ENCODE measurements around the gene UNC93B1. TPM values are rescaled to one million over a fixed set of nuclear protein-coding genes. Genes with fewer than 3 reads are reported as not detected.

UNC93B1 gene
- total and polyA plus RNA-seq, 2 of the 13 experiments (the other 11 are each of a cell fraction or from before 2014, with no cell fraction given): 8.8 to 18.9 TPM

DNA sequence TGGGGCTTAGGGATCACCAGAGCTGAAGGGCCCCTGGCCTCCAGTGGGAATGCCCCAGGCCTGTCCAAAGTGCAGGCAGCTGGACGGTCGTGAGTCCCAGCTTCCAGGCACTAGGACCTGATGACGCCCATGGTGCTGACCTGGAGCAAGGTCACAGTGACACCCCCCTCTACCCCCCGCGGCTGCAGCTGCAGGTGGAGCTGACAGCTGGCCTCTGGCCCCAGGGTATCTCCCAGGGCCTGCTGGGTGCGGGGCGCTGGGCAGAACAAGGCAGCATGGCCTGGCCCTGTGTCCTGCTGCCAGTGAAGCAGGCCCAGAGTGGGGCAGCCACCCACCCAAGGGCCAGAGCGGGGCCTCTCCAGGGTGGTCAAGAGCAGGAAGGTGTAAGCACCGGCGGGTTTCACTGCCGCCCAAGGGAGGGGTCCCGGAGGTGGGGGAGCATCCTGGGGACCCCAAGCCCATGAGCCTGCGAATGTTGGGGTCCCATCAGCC, 34.4 kb upstream of the UNC93B1 start (continued):
- TF ChIP-seq, protein P1, sequence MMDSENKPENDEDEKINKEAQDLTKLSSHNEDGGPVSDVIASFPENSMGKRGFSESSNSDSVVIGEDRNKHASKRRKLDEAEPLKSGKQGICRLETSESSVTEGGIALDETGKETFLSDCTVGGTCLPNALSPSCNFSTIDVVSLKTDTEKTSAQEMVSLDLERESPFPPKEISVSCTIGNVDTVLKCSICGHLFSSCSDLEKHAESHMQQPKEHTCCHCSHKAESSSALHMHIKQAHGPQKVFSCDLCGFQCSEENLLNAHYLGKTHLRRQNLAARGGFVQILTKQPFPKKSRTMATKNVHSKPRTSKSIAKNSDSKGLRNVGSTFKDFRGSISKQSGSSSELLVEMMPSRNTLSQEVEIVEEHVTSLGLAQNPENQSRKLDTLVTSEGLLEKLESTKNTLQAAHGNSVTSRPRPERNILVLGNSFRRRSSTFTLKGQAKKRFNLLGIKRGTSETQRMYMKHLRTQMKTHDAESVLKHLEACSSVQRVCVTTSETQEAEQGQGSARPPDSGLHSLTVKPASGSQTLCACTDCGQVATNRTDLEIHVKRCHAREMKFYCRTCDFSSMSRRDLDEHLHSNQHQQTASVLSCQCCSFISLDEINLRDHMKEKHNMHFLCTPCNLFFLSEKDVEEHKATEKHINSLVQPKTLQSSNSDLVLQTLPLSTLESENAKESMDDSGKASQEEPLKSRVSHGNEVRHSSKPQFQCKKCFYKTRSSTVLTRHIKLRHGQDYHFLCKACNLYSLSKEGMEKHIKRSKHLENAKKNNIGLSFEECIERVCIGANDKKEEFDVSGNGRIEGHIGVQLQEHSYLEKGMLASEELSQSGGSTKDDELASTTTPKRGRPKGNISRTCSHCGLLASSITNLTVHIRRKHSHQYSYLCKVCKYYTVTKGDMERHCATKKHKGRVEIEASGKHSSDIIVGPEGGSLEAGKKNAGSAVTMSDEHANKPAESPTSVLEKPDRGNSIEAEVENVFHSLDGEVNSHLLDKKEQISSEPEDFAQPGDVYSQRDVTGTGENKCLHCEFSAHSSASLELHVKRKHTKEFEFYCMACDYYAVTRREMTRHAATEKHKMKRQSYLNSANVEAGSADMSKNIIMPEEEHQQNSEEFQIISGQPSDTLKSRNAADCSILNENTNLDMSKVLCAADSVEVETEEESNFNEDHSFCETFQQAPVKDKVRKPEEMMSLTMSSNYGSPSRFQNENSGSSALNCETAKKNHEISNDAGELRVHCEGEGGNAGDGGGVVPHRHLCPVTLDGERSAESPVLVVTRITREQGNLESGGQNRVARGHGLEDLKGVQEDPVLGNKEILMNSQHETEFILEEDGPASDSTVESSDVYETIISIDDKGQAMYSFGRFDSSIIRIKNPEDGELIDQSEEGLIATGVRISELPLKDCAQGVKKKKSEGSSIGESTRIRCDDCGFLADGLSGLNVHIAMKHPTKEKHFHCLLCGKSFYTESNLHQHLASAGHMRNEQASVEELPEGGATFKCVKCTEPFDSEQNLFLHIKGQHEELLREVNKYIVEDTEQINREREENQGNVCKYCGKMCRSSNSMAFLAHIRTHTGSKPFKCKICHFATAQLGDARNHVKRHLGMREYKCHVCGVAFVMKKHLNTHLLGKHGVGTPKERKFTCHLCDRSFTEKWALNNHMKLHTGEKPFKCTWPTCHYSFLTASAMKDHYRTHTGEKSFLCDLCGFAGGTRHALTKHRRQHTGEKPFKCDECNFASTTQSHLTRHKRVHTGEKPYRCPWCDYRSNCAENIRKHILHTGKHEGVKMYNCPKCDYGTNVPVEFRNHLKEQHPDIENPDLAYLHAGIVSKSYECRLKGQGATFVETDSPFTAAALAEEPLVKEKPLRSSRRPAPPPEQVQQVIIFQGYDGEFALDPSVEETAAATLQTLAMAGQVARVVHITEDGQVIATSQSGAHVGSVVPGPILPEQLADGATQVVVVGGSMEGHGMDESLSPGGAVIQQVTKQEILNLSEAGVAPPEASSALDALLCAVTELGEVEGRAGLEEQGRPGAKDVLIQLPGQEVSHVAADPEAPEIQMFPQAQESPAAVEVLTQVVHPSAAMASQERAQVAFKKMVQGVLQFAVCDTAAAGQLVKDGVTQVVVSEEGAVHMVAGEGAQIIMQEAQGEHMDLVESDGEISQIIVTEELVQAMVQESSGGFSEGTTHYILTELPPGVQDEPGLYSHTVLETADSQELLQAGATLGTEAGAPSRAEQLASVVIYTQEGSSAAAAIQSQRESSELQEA (CRISPR knock-in tag; IDR thresholded peaks at IDR 0.05; ENCODE audit: not compliant biosample characterization): no peak
- peak; percentile 54; the same call in 1 of the 2 replicates for TF ChIP-seq BHLHE40 (IDR thresholded peaks at IDR 0.05; ENCODE audit: low read length)
- no peak for TF ChIP-seq RBM22 (optimal IDR thresholded peaks at IDR 0.05; ENCODE audit: low read length)
- no peak; the same call in 1 of the 2 replicates for TF ChIP-seq TMF1 (CRISPR knock-in tag; IDR thresholded peaks at IDR 0.05; ENCODE audit: low read depth)
- TF ChIP-seq, protein P2, sequence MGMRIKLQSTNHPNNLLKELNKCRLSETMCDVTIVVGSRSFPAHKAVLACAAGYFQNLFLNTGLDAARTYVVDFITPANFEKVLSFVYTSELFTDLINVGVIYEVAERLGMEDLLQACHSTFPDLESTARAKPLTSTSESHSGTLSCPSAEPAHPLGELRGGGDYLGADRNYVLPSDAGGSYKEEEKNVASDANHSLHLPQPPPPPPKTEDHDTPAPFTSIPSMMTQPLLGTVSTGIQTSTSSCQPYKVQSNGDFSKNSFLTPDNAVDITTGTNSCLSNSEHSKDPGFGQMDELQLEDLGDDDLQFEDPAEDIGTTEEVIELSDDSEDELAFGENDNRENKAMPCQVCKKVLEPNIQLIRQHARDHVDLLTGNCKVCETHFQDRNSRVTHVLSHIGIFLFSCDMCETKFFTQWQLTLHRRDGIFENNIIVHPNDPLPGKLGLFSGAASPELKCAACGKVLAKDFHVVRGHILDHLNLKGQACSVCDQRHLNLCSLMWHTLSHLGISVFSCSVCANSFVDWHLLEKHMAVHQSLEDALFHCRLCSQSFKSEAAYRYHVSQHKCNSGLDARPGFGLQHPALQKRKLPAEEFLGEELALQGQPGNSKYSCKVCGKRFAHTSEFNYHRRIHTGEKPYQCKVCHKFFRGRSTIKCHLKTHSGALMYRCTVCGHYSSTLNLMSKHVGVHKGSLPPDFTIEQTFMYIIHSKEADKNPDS (CRISPR knock-in tag; IDR thresholded peaks at IDR 0.05): peak; percentile 67; the same call in 1 of the 2 replicates
- peak; percentile 80; the same call in 1 of the 2 replicates for TF ChIP-seq BRD4 (CRISPR knock-in tag; IDR thresholded peaks at IDR 0.05)
- TF ChIP-seq, protein P3, sequence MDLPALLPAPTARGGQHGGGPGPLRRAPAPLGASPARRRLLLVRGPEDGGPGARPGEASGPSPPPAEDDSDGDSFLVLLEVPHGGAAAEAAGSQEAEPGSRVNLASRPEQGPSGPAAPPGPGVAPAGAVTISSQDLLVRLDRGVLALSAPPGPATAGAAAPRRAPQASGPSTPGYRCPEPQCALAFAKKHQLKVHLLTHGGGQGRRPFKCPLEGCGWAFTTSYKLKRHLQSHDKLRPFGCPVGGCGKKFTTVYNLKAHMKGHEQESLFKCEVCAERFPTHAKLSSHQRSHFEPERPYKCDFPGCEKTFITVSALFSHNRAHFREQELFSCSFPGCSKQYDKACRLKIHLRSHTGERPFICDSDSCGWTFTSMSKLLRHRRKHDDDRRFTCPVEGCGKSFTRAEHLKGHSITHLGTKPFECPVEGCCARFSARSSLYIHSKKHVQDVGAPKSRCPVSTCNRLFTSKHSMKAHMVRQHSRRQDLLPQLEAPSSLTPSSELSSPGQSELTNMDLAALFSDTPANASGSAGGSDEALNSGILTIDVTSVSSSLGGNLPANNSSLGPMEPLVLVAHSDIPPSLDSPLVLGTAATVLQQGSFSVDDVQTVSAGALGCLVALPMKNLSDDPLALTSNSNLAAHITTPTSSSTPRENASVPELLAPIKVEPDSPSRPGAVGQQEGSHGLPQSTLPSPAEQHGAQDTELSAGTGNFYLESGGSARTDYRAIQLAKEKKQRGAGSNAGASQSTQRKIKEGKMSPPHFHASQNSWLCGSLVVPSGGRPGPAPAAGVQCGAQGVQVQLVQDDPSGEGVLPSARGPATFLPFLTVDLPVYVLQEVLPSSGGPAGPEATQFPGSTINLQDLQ (CRISPR knock-in tag; IDR thresholded peaks at IDR 0.05): peak; percentile 83
- TF ChIP-seq, protein P4, sequence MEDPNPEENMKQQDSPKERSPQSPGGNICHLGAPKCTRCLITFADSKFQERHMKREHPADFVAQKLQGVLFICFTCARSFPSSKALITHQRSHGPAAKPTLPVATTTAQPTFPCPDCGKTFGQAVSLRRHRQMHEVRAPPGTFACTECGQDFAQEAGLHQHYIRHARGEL (CRISPR knock-in tag; IDR thresholded peaks at IDR 0.05): 0 out of 2 replicates have a peak, but pooled peaks have one; percentile 65
- TF ChIP-seq, protein P5, sequence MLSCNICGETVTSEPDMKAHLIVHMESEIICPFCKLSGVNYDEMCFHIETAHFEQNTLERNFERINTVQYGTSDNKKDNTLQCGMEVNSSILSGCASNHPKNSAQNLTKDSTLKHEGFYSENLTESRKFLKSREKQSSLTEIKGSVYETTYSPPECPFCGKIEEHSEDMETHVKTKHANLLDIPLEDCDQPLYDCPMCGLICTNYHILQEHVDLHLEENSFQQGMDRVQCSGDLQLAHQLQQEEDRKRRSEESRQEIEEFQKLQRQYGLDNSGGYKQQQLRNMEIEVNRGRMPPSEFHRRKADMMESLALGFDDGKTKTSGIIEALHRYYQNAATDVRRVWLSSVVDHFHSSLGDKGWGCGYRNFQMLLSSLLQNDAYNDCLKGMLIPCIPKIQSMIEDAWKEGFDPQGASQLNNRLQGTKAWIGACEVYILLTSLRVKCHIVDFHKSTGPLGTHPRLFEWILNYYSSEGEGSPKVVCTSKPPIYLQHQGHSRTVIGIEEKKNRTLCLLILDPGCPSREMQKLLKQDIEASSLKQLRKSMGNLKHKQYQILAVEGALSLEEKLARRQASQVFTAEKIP (CRISPR knock-in tag; IDR thresholded peaks at IDR 0.05; ENCODE audit: borderline replicate concordance): no peak
- no peak for TF ChIP-seq ZNF24 (IDR thresholded peaks at IDR 0.05)
- no peak; the same call in 1 of the 2 replicates for TF ChIP-seq SIN3B (IDR thresholded peaks at IDR 0.05; ENCODE audit: low read length)
- no peak for TF ChIP-seq ARNT (IDR thresholded peaks at IDR 0.05)
- no peak for TF ChIP-seq ZKSCAN1 (IDR thresholded peaks at IDR 0.05; ENCODE audit: low read length)
- TF ChIP-seq SRSF4 (IDR thresholded peaks at IDR 0.05; ENCODE audit: low read depth, low read length, poor library complexity, severe bottlenecking): no peak
